GM18517 (cell line): Measurements from ENCODE around the gene SH3BP5L.
"Not testable (repeated sequence)": the region's sequence is repeated elsewhere in the genome, so short reads cannot be mapped to it uniquely, and the experiment has no call there.

Experiments
- ATAC-seq: cut with Tn5 transposase; IDR thresholded peaks from one replicate; pipeline ENCODE4 v1.9.1; 2021; ENCODE audit warnings: mild to moderate bottlenecking, moderate library complexity; ENCODE audit not compliant: unreplicated experiment

Gene SH3BP5L

GRCh38 chr1:248812736-248813425 is 12.8 kb downstream of the SH3BP5L start:
- no peak for ATAC-seq

- ATAC-seq: no peak
These were observed 13.9 kb downstream of the SH3BP5L start for GRCh38 chr1:248811514-248812490.

- no peak for ATAC-seq
These were observed 14.8 kb downstream of the SH3BP5L start for GRCh38 chr1:248810727-248811513.

- ATAC-seq: no peak
These were observed 15.6 kb downstream of the SH3BP5L start for GRCh38 chr1:248810000-248810726.

- ATAC-seq: no peak
These were observed 16.8 kb downstream of the SH3BP5L start for GRCh38 chr1:248808876-248809275.

GRCh38 chr1:248807067-248807737 is 18.5 kb downstream of the SH3BP5L start:
- ATAC-seq: no peak

GRCh38 chr1:248805876-248806275 is 19.8 kb downstream of the SH3BP5L start:
- no peak for ATAC-seq

GRCh38 chr1:248804771-248805681 is 20.7 kb downstream of the SH3BP5L start:
- ATAC-seq: peak; percentile 95

GRCh38 chr1:248803501-248803900 is 22.2 kb downstream of the SH3BP5L start:
- ATAC-seq: not testable (repeated sequence)

- ATAC-seq: no peak
These were observed 23.3 kb downstream of the SH3BP5L start for GRCh38 chr1:248802454-248802853.

- no peak for ATAC-seq
These were observed 25.3 kb downstream of the SH3BP5L start for GRCh38 chr1:248800459-248800858.

- ATAC-seq: no peak
These were observed 26.9 kb downstream of the SH3BP5L start for GRCh38 chr1:248798791-248799190.

- ATAC-seq: not testable (repeated sequence)
These were observed 31.1 kb downstream of the SH3BP5L start for GRCh38 chr1:248794663-248795062.

- ATAC-seq: peak; percentile 96
These were observed 32.1 kb downstream of the SH3BP5L start for GRCh38 chr1:248793592-248793991.

- peak; percentile 43 for ATAC-seq
These were observed 33.4 kb downstream of the SH3BP5L start for GRCh38 chr1:248792342-248792741.

- ATAC-seq: no peak
These were observed 34.7 kb downstream of the SH3BP5L start for GRCh38 chr1:248791010-248791409.

GRCh38 chr1:248790456-248790855 is 35.3 kb downstream of the SH3BP5L start:
- ATAC-seq: no peak

GRCh38 chr1:248789337-248789736 is 36.4 kb downstream of the SH3BP5L start:
- not testable (repeated sequence) for ATAC-seq

- ATAC-seq: no peak
These were observed 37.4 kb downstream of the SH3BP5L start for GRCh38 chr1:248788327-248788726.
